NCI-H1930 (cell line): Measurements from ENCODE around the gene PREX1.
"Not testable (repeated sequence)": the region's sequence is repeated elsewhere in the genome, so short reads cannot be mapped to it uniquely, and the experiment has no call there.

Experiments used
- DNase-seq, 2 experiments: peaks; one replicate each; lab custom pipeline; 2025; lab: John Stamatoyannopoulos, UW

Gene PREX1

GRCh38 chr20:48812600-48813445 lies 15.0 kb downstream of the PREX1 start:
- no peak for DNase-seq

GRCh38 chr20:48812114-48812513 lies 15.7 kb downstream of the PREX1 start:
- DNase-seq: not testable (repeated sequence)

- no peak for DNase-seq
These were observed 18.1 kb downstream of the PREX1 start for GRCh38 chr20:48809673-48810072.

- no peak for DNase-seq
These were observed 19.3 kb downstream of the PREX1 start for GRCh38 chr20:48808382-48809034.

GRCh38 chr20:48807586-48808381 lies 20.0 kb downstream of the PREX1 start:
- no peak for DNase-seq

- no peak for DNase-seq
These were observed 20.7 kb downstream of the PREX1 start for GRCh38 chr20:48807051-48807450.

GRCh38 chr20:48805716-48806115 lies 22.1 kb downstream of the PREX1 start:
- no peak for DNase-seq

GRCh38 chr20:48805286-48805685 lies 22.5 kb downstream of the PREX1 start:
- no peak for DNase-seq

GRCh38 chr20:48804300-48804980 lies 23.4 kb downstream of the PREX1 start:
- no peak for DNase-seq

- DNase-seq: no peak
These were observed 24.4 kb downstream of the PREX1 start for GRCh38 chr20:48803176-48804053.

GRCh38 chr20:48802647-48803046 lies 25.2 kb downstream of the PREX1 start:
- no peak for DNase-seq

- no peak for DNase-seq
These were observed 25.6 kb downstream of the PREX1 start for GRCh38 chr20:48802216-48802615.

- DNase-seq: no peak
These were observed 26.6 kb downstream of the PREX1 start for GRCh38 chr20:48801197-48801596.

GRCh38 chr20:48800177-48800576 lies 27.6 kb downstream of the PREX1 start:
- DNase-seq: no peak

- DNase-seq: no peak
These were observed 28.3 kb downstream of the PREX1 start for GRCh38 chr20:48799328-48800105.

- no peak for DNase-seq
These were observed 29.7 kb downstream of the PREX1 start for GRCh38 chr20:48797850-48798747.

- no peak for DNase-seq
These were observed 30.4 kb downstream of the PREX1 start for GRCh38 chr20:48797275-48797825.

- no peak for DNase-seq
These were observed 32.1 kb downstream of the PREX1 start for GRCh38 chr20:48795732-48796131.
